ENCODE measurements around the gene KDM4F. TPM values are rescaled to one million over a fixed set of nuclear protein-coding genes. Genes with fewer than 3 reads are reported as not detected.

The KDM4F gene
- polyA plus RNA-seq, 2 of the 4 experiments (the other 2 are of a cell fraction), result not detected

DNA sequence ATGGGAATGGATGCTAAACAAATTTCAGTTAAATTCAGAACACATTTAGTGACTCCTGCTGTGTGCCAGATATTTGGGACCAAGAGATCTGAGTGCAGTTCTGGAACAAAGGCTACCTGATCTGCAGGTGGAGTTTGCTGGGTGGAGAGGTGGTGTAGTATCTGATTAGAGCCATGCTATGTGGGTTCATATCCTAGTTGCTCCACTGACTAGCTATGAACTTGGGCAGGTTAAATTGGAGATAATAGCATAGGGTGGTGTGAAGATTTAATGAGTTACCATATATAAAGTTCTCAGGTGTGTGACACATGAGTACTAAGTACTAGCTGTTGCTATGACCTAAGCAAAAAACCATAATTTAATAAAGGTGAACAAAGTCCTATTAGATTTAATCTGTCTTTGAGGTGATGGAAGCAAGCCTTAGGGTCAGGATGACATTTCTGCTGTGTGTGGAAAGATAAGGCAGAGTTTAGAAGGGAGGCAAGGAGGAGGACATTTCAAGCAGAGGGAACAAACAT lies 42.5 kb downstream of the KDM4F start:
- FAIRE-seq (no peak), DNase-seq (ENCODE audit: low read depth in 1 of 2, low spot score in 1 of 2) (no peak), ATAC-seq (no peak)
- TF ChIP-seq, protein P1, sequence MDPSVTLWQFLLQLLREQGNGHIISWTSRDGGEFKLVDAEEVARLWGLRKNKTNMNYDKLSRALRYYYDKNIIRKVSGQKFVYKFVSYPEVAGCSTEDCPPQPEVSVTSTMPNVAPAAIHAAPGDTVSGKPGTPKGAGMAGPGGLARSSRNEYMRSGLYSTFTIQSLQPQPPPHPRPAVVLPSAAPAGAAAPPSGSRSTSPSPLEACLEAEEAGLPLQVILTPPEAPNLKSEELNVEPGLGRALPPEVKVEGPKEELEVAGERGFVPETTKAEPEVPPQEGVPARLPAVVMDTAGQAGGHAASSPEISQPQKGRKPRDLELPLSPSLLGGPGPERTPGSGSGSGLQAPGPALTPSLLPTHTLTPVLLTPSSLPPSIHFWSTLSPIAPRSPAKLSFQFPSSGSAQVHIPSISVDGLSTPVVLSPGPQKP (IDR thresholded peaks at IDR 0.05; ENCODE audit: low read depth, low read length), result no peak
- TF ChIP-seq POLR2AphosphoS2 (conservative IDR thresholded peaks at IDR 0.05; ENCODE audit: low read length) (no peak), SREBF2 (IDR thresholded peaks at IDR 0.05) (no peak), EHMT2 (IDR thresholded peaks at IDR 0.05; ENCODE audit: low read depth) (no peak), FOXS1 (CRISPR knock-in tag; IDR thresholded peaks at IDR 0.05) (no peak), MYC (IDR thresholded peaks at IDR 0.05; ENCODE audit: borderline replicate concordance, low read length) (no peak)
- Histone ChIP-seq H3K9me3 (no peaks in the 10 kb centered on the region), H3K4me1 (peaks cover 24% of the 10 kb centered on the region), H3K4me3 (no peak overlapping the region), H3K4me2 (no peak overlapping the region), H3K27ac (no peak overlapping the region)
- ChIA-PET POLR2A (no interaction called here), CTCF (interaction anchor here (1.0 to 4.6 kb wide), 5 partner anchors 8 to 51 kb away, joined by 3 to 17 read pairs (median 6); partner anchors contain the start of gene SRSF8)

DNA sequence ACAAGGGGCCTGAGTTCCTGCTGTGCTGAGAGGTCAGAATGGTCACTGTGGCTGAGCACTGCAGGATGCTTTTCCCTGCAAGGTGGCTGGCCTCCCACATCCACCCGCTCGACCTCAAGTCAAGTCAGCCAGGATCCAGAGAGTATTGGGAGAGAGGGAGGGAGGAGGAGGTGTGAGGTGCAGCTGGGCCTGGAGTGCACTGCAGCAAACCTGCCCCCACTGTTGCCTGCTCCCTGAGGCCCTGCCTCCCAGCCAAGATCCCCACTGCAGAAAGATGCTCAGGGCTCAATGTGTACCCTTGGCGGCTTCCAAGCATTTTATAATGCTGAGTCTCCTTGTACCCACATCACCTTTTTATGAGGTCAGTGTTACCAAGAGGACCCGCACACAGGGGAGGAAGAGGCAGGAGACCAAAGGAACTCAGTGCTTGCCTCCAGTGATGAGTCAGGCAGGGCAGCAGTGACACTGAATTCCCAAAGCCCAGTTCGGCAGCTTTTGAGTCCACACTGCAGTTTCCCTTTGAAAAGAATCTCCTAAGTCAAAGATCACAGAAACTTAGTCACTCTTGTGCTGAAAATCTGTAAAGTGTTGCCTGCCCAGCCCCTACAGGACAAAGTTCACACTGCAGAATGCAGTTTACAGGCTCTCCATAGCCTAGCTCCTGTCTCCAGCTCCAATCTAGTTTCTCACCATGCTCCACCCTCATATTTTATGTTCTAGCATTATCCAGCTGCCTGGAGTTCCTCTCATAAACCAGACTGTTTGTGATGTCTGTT lies 43.5 kb downstream of the KDM4F start:
- CTCF ChIA-PET, result interaction anchor here (0.7 to 4.6 kb wide), 6 partner anchors 7 to 352 kb away, joined by 3 to 17 read pairs (median 5); partner anchors contain the start of gene SRSF8
- POLR2A ChIA-PET, result no interaction called here
- Histone ChIP-seq H3K4me2 (peak overlapping the region; percentile 55), H3K9me3 (no peaks in the 10 kb centered on the region), H3K27ac (peak overlapping the region in 1 of 2 experiments; percentile 65; a peak in 4 of 6 replicates), H3K4me1 (peaks cover 24% of the 10 kb centered on the region), H3K4me3 (no peak overlapping the region)
- FAIRE-seq (no peak), DNase-seq (ENCODE audit: low read depth in 1 of 2, low spot score in 1 of 2) (peak; percentile 41 to 46), ATAC-seq (peak in 1 of 2 experiments; percentile 51; a peak in 3 of 6 replicates)
- TF ChIP-seq, protein P2, sequence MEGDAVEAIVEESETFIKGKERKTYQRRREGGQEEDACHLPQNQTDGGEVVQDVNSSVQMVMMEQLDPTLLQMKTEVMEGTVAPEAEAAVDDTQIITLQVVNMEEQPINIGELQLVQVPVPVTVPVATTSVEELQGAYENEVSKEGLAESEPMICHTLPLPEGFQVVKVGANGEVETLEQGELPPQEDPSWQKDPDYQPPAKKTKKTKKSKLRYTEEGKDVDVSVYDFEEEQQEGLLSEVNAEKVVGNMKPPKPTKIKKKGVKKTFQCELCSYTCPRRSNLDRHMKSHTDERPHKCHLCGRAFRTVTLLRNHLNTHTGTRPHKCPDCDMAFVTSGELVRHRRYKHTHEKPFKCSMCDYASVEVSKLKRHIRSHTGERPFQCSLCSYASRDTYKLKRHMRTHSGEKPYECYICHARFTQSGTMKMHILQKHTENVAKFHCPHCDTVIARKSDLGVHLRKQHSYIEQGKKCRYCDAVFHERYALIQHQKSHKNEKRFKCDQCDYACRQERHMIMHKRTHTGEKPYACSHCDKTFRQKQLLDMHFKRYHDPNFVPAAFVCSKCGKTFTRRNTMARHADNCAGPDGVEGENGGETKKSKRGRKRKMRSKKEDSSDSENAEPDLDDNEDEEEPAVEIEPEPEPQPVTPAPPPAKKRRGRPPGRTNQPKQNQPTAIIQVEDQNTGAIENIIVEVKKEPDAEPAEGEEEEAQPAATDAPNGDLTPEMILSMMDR (IDR thresholded peaks at IDR 0.05), result peak; percentile 8; the same call in 1 of the 3 replicates
- no peak for TF ChIP-seq RAD21 (conservative IDR thresholded peaks at IDR 0.05 in 1 of 2, IDR thresholded peaks at IDR 0.05 in 1 of 2)
- TF ChIP-seq FOXS1 (CRISPR knock-in tag; IDR thresholded peaks at IDR 0.05), result no peak
- WGBS (ENCODE audit: missing lambda C conversion rate), result 32% methylated on average over 5 of the region's 5 CpGs

DNA sequence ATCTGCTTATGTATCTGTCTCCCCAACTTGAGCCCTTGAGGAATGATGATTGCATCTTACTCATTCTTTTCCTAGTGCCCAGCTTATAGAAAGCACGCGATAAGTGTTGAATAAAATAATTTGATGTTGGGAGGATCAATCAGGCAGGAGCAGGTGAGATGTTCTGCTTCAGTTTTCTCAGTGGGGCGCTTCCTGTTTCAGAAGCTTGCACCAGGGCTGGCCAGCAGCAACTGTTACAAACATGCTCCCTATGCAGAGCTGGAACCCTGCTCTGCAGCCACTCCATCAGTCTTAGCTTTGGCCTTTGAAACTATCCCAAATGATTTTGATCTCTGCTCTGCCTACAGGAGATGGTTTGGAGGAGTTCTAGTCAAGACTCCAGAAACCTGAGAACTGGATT lies 44.3 kb downstream of the KDM4F start:
- Histone ChIP-seq H3K9me3 (no peaks in the 10 kb centered on the region), H3K27ac (peak overlapping the region in 1 of 2 experiments; percentile 65; a peak in 3 of 6 replicates), H3K4me1 (peaks cover 24% of the 10 kb centered on the region), H3K4me2 (peak overlapping the region; percentile 55), H3K4me3 (no peak overlapping the region)
- ChIA-PET CTCF (interaction anchor here (0.7 to 4.6 kb wide), 4 partner anchors 8 to 353 kb away, joined by 3 to 17 read pairs (median 6); partner anchors contain the start of gene SRSF8), POLR2A (no interaction called here)
- 96% methylated on average over 3 of the region's 3 CpGs for WGBS (ENCODE audit: missing lambda C conversion rate)
- DNase-seq (ENCODE audit: low read depth in 1 of 2, low spot score in 1 of 2) (no peak), FAIRE-seq (no peak), ATAC-seq (no peak)
- TF ChIP-seq SREBF2 (IDR thresholded peaks at IDR 0.05), result no peak
- TF ChIP-seq, protein P3, sequence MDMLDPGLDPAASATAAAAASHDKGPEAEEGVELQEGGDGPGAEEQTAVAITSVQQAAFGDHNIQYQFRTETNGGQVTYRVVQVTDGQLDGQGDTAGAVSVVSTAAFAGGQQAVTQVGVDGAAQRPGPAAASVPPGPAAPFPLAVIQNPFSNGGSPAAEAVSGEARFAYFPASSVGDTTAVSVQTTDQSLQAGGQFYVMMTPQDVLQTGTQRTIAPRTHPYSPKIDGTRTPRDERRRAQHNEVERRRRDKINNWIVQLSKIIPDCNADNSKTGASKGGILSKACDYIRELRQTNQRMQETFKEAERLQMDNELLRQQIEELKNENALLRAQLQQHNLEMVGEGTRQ (IDR thresholded peaks at IDR 0.05), result no peak
- no peak for TF ChIP-seq RARB (CRISPR knock-in tag; IDR thresholded peaks at IDR 0.05)
- no peak for TF ChIP-seq RNF2 (IDR thresholded peaks at IDR 0.05; ENCODE audit: borderline replicate concordance, low read depth)
- TF ChIP-seq BHLHE40 (IDR thresholded peaks at IDR 0.05; ENCODE audit: low read depth, low read length), result no peak
- TF ChIP-seq ESRRA (IDR thresholded peaks at IDR 0.05; ENCODE audit: borderline replicate concordance, low read length), result no peak
- TF ChIP-seq, protein P4, sequence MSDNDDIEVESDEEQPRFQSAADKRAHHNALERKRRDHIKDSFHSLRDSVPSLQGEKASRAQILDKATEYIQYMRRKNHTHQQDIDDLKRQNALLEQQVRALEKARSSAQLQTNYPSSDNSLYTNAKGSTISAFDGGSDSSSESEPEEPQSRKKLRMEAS (IDR thresholded peaks at IDR 0.05), result no peak
- TF ChIP-seq, protein P5, sequence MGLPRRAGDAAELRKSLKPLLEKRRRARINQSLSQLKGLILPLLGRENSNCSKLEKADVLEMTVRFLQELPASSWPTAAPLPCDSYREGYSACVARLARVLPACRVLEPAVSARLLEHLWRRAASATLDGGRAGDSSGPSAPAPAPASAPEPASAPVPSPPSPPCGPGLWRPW (IDR thresholded peaks at IDR 0.05), result no peak
- TF ChIP-seq ZNF302 (CRISPR knock-in tag; IDR thresholded peaks at IDR 0.05), result no peak
- no peak for TF ChIP-seq FOSB (CRISPR knock-in tag; IDR thresholded peaks at IDR 0.05)
- no peak for TF ChIP-seq JUN (IDR thresholded peaks at IDR 0.05)
- no peak for TF ChIP-seq CBX2 (IDR thresholded peaks at IDR 0.05; ENCODE audit: borderline replicate concordance, low read depth)
- TF ChIP-seq TFCP2L1 (CRISPR knock-in tag; IDR thresholded peaks at IDR 0.05), result no peak
- no peak for TF ChIP-seq HOXB5 (CRISPR knock-in tag; IDR thresholded peaks at IDR 0.05)
- no peak for TF ChIP-seq POLR2A (IDR thresholded peaks at IDR 0.05; ENCODE audit: low read length)
- TF ChIP-seq, protein P6, sequence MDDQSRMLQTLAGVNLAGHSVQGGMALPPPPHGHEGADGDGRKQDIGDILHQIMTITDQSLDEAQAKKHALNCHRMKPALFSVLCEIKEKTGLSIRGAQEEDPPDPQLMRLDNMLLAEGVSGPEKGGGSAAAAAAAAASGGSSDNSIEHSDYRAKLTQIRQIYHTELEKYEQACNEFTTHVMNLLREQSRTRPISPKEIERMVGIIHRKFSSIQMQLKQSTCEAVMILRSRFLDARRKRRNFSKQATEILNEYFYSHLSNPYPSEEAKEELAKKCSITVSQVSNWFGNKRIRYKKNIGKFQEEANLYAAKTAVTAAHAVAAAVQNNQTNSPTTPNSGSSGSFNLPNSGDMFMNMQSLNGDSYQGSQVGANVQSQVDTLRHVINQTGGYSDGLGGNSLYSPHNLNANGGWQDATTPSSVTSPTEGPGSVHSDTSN (IDR thresholded peaks at IDR 0.05), result no peak
- TF ChIP-seq ZSCAN20 (CRISPR knock-in tag; IDR thresholded peaks at IDR 0.05), result no peak
- no peak for TF ChIP-seq KDM5A (IDR thresholded peaks at IDR 0.05)
- TF ChIP-seq, protein P7, sequence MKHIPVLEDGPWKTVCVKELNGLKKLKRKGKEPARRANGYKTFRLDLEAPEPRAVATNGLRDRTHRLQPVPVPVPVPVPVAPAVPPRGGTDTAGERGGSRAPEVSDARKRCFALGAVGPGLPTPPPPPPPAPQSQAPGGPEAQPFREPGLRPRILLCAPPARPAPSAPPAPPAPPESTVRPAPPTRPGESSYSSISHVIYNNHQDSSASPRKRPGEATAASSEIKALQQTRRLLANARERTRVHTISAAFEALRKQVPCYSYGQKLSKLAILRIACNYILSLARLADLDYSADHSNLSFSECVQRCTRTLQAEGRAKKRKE (CRISPR knock-in tag; IDR thresholded peaks at IDR 0.05; ENCODE audit: low read depth), result no peak
- TF ChIP-seq GATA3 (IDR thresholded peaks at IDR 0.05; ENCODE audit: borderline replicate concordance), result no peak

Data from A549 (cell line).